SH-SY5Y (cell line): ENCODE measurements around the gene CSF1R.

Experiments
- GATA2 ChIP-seq: IDR thresholded peaks from 2 replicates; pipeline ENCODE4 v1.6.1; 2011; ENCODE audit warnings: mild to moderate bottlenecking, low read depth, low read length
- GATA3 ChIP-seq: IDR thresholded peaks from 2 replicates; pipeline ENCODE4 v1.6.1; 2011; ENCODE audit warnings: low read depth, mild to moderate bottlenecking, low read length, moderate library complexity

Gene CSF1R

DNA sequence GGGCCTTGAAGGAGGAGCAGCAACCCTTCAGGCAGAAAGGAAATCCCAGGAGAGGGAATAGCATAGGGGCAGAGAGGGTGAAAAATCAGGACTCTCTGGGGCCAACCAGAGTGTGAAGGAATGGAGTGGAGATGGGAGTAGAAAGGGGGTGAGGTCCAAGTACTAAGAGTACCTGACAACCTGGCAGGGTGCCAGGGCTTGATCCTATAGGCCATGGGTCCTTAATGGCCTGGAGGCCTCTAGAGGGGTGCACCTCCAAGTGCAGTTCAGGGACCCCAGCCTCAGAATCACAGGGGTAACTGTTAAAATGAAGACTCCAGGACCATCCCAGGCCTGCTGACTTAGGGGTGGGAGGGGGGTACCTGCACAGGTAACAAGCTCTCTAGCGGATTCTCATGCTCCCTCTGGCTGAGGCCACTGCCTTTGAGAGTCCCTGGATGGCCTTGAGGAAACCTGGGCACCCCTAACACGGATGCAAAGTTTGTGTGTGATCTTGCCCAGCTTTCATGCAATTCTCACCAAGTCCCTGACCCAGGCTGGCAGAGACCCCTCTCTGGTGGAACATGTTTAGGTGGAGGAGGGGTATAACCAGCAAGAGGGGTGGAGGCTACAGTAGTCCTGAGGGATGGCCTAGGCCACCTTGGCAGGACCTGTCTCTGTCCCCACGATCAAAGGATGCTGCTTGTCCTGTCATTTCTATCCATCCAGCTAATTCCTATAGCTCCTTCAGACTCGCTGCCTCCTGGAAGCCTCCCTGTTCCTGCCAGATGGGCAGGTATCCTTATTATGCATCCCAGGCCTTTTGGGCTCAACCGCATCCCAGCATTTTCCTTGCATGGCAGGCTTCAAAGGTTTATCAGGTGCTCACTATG lies 17.6 kb upstream of the CSF1R start:
- no peak for TF ChIP-seq GATA2
- TF ChIP-seq GATA3 = no peak

DNA sequence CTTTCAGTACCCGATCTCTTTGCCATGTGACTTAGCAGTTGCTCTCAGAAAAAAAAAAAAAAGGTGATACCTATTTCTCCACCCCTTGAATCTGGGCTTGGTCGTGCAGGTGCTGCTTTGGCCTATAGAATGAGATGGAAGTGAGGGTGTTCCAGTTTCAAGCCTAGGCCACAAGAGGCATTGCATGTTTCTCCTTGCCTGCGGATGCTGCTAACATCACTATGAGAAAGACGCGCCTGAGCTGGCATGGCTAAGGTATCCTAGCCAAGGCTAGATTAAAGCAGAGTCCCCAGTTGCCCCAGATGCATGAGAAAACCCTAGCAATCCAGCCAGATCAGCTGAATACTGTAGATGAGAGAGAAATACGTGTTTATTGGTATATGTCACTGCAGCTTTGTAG lies 14.7 kb upstream of the CSF1R start:
- TF ChIP-seq GATA3 (no peak), GATA2 (no peak)

DNA sequence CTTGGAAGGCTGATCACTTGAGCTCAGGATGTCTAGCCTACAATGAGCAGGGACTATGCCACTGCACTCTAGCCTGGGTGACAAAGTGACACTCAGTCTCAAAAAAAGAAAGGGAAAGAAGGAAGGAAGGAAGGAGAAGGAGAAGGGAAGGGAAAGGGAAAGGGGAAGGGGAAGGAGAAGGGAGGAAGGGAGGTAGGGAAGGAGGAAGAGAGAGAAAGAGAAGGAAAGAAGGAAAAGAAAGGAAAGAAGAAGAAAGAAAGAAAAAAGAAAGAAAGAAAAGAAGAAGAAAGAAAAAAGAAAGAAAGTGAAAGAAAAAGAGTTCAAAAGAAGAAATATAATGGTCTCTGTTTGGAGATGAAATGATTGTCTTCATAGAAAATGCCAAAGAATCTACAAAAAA lies 10.8 kb upstream of the CSF1R start:
- TF ChIP-seq GATA2 (no peak), GATA3 (no peak)

DNA sequence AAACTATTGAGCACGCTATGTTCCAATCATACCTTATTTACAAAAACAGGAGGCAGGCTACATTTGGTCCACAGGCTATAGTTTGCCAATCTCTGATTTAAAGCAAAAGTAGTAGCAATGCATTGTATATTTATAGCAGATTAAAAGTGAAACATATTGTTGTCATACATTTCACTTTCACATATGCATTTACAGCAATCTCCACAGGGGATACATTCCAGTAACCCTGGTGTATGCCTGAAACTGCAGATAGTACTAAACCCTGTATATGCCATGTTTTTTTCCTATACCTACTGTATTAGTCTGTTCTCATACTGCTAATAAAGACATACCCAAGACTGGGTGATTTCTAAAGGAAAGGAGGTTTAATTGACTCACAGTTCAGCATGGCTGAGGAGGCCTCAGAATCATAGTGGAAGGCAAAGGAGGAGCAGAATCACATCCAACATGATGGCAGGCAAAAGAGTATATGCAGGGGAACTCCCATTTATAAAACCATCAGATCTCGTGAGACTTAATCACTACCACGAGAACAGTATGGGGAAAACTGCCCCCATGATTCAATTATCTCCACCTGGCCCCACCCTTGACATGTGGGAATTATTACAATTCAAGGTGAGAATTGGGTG lies 5.9 kb upstream of the CSF1R start:
- TF ChIP-seq GATA2 (no peak), GATA3 (no peak)

DNA sequence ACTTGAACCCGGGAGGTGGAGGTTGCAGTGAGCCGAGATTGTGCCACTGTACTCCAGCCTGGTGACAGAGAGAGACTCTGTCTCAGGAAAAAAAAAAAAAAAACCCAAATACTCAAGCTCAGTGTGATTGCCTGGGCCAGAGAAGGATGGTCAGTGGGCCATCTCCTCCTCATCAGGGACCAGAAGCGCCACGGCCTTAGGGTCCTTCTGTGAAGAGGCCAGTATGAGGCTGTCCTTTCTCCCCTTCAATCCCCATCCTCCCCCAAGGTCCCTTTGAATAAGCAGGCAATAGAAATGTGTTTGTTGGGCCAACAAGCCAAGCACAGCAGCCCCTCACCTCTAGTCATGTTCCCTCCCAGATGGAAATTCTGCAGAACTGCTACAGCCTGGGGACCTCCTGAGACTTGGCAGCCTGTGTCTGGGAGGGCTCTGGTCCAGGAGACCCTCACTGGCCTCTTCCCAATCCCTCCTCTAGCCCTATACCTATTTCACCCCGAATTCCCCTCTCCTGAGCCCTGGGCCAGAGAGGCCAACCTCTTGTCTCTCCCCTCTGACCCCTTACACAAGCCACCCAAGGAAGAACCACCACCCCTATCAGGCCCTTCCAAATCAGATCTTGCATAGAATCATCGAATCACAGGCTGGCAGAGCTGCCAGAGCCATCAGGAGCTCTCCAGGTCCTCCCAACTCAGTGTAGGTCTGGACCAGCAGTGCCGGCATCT lies 1.0 kb downstream of the CSF1R start:
- TF ChIP-seq GATA2 (no peak), GATA3 (no peak)

DNA sequence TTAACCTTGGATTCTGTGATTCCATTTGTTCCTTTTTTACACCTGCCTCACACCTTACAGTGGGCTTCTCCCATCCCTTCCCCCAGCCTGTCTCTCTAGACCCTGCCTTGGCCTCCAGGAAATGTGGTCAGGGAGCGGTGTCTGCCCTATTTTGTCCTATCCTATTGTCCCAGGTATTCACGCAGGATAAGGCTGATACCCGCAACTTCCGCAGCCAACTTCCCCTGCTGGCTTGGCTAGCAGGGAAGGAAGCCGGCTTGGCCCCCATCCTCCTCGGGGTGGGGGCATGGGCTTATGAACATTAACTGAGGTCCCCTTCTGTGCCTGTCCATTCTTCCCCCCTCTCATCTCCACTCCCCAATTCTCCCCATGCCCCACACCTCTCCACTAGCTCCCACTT lies 3.5 kb downstream of the CSF1R start:
- TF ChIP-seq GATA2 = no peak
- TF ChIP-seq GATA3 = no peak

DNA sequence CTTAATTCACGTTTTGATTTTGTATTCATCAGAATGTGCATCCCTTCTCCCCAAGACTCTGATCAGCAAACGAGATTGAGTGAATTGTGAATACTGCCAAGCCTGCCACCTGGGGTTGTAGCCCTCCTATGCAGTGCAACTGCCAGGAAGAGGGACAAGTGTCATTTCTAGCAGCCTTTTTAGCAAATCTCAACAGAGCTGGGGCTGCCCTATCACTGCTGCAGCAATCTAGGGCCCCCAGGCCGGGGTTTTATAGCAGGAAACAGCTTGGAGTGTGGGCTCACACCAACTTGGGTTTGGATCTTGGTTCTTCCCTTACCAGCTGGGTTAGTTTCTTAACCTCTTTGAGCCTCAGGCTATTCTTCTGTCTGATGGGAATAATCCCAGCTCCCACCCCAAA lies 4.0 kb downstream of the CSF1R start:
- TF ChIP-seq GATA3 (no peak), GATA2 (no peak)

DNA sequence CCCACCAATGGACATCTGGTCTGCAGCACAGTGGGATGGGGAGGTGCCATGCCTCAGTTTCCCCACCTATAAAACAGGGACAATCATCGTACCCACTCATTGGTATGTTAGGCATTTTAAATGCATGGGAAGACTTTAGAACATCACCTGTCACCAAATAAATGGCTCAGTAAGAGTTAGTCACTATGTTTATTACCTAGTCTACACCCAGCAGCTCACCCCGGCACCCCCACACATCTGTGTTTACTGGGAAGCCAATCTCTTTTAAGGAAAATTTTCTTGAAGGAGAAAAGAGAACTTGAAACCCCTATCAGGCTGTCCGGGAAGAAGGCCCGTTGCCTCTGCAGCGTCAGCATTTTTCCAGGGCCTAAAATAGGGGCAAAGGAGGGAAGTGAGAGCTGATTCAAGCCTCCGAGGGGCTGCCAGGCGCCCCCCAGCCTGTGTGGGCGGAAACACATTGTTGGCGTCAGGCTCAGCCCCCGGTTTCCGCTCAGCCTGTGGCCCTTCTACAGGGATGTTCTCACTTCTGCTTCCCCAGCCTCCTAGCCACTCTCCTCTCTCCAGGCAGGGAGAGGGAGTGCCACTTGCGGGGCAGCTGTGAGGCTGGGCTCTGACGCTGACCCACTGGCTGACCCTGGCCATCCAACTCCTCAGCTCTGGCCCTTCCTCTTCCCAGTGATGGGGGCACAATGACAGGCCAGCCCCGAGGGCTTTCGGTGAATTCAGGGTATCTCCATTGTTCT lies 4.6 kb downstream of the CSF1R start:
- TF ChIP-seq GATA3 = no peak
- no peak for TF ChIP-seq GATA2

DNA sequence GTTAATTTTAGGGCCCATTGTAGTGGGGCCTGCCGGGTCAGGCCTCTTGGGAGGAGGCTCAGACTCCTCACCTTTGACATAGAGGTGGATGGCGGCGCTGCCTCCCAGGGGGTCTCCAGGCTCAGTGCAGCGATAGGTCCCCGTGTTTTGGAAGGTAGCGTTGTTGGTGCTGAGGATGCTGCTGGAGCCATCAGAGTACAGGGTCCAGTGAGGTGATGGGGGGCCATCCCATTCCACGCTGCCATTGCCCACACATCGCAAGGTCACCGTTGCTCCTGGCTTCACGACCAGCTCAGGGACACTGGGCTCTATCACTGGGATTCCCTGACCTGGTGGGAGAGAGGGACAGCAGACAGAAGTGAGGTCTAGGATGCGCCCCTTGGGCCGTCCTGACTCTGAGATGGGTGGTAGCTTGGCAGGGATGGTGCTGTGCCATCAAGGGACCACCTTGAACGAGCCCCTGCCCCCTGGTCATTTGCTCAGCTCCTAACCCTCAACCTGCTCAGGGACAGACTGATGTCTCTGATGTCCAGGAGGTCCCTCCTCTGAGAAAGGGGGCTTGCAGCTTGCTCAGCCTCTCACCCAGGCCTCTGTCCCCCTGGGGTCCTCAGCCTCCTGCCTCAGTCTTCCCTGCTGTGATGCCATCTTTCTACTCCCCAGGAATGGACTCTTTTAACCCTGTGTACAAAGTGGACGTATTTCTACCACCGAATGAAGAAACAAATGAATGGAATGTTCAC lies 5.5 kb downstream of the CSF1R start:
- no peak for TF ChIP-seq GATA3
- no peak for TF ChIP-seq GATA2

DNA sequence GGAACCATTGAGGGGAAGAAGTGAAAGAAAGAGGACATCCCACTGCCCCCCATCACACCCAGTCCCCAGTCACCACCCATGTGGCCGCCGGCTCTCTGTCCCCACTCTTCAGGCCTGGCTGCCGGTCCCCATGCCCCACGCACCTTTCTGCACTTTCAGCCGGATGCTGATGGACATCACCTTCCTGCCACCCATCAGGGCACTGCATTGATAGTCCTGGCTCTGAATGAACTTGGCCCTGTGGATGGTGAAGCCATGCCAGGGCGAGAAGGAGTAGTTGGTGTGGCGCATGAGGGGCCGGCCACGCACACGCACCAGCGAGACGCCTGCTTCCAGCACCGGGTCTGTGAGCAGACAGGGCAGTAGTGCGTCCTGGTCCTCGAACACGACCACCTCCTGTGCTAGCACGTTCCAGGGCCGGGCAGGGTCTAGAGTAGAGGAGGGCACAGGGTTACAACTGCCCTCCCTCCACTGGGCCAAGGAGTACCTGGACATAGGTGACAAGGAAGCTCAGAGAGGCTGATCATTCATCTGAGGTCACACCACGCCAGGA lies 6.4 kb downstream of the CSF1R start:
- TF ChIP-seq GATA3 (no peak), GATA2 (no peak)

DNA sequence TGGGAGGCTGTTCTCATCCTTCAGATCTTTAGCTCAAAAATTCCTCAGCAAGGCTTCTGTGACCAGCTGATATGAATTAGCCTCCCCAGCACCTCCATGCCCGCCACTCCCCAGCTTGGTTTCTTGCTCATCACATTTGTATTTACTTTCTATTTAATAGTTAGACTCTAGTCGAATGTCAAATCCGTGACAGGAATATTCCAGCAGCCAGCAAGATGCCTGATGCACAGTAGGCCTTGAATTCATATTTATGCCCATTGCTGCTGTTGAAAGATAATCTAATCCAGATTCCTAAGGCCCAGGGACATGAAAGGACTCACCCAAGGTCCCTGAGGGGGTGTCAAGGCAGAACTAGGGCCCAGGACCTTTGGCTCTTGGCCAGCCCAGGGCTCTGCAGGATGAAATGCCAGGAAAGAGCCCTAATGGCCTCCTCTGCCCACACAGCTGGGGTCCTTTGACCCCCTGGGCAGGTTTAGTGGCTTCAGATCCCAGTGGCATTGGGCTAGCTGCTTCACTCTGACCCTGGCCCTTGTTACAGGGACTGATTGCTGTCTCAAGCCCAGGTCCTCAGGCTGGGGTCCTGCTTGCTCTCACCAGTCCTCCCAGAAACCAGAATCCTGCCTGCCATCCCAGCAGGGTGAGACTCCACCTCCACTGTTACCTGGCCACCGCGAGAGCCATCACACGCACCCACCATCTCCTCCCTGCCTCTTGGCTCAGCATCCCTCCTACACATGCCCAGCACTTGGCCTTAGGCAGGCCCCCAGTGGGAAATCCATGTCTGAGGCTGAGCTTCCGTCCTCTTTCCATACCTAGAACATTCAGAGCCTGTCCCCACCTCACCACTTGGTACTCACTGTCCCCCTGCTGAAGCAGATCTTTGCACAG lies 7.3 kb downstream of the CSF1R start:
- no peak for TF ChIP-seq GATA2
- TF ChIP-seq GATA3 = no peak
